GM12892 (cell line): ENCODE measurements around the gene PDE4B.

Source experiments
- DNase-seq: peaks from one replicate; pipeline ENCODE4 v3.0.0; 2011; ENCODE audit not compliant: insufficient read length
- FAIRE-seq: peaks from 2 replicates; lab custom pipeline; 2011; peaks lifted over from hg19 to GRCh38; lab: Jason Lieb, UNC
- POLR2A ChIP-seq: IDR thresholded peaks from 2 replicates; pipeline ENCODE4 v1.6.1; 2011; ENCODE audit warnings: low read depth, low read length, control low read depth
- POLR2AphosphoS5 ChIP-seq: IDR thresholded peaks from 2 replicates; pipeline ENCODE4 v1.6.1; 2011; ENCODE audit warnings: low read depth, low read length, control low read depth
- TAF1 ChIP-seq: IDR thresholded peaks from 2 replicates; pipeline ENCODE4 v1.6.1; 2011; ENCODE audit warnings: low read depth, mild to moderate bottlenecking, control low read depth, low read length, borderline replicate concordance

The PDE4B gene

DNA sequence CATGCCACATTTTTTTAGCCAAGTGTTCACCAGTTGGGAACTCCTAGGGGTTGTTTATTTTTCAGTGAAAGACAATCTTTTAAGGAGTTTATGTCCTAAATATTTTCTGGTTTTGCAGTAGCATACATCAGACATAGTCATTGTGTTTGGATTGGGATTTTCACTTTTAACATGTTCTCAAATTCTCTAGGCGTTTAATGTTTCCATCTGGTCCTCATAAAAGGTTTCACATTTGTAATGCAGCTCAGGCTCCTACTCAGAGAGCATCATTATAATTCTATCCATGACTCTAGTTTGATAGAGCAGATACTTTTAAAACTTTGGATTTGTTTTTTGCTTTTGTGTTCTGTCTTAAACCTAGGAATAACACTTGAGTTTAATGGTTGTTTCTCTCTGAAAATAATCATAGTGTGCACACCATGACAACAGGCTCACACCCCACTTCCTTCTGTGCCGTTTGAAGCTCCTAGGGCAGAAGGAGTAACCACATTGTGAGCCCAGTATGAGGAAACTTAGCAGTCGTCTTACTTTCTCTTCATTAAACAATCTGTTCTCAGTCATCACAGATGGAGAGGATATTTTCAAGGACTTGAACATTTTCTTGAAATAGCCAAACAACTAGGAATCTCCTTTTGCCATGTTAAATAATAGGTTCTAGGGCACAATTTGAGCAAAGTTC, 219.6 kb downstream of the PDE4B start:
- FAIRE-seq (no peak), DNase-seq (no peak)
- TF ChIP-seq POLR2AphosphoS5 (no peak), POLR2A (no peak)

GRCh38 chr1:66013371-66013770, 220.7 kb downstream of the PDE4B start:
- TF ChIP-seq POLR2AphosphoS5 (no peak), TAF1 (no peak), POLR2A (no peak)
- no peak for FAIRE-seq
- no peak for DNase-seq

DNA sequence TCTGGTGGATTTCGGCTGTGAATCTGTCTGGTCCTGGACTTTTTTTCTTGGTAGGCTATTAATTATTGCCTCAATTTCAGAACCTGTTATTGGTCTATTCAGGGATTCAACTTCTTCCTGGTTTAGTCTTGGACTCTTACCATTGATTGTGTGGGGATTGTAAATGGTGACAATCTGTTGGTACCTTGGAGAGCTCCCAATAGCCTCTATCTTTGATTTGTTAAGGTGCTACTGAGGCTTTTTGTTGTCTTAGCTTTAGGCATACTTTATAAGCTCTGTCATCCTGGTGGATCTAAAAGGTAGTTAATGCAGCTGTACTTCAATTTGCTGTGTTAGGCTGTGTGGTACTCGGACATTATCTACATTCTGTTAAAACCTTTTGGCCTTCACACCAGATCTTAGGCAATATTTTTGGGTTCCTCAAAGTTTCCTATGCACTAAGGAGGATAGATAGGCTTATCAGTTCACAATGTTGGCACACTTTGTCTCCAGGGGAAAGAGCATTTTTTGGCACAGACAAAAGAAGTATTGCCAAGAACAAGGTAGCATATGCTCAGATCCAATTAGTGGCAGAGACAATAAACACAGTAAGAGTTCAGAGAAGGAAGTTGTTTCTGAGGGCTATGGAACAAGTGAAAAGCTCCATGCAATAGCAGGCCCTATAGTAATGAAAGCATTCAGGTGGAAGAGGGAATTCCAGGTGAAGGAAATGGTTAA, 230.4 kb downstream of the PDE4B start:
- FAIRE-seq (no peak), DNase-seq (no peak)
- TF ChIP-seq POLR2AphosphoS5 (no peak), POLR2A (no peak), TAF1 (no peak)

- no peak for FAIRE-seq
- TF ChIP-seq POLR2AphosphoS5 (no peak), TAF1 (no peak), POLR2A (no peak)
Observed at GRCh38 chr1:66025188-66025587, 232.5 kb downstream of the PDE4B start.

GRCh38 chr1:66028035-66028434, 235.3 kb downstream of the PDE4B start:
- DNase-seq = no peak
- no peak for FAIRE-seq
- TF ChIP-seq TAF1 (no peak), POLR2A (no peak), POLR2AphosphoS5 (no peak)

More at GRCh38 chr1:66025188-66025587, 232.5 kb downstream of the PDE4B start:
- no peak for DNase-seq

GRCh38 chr1:66033781-66034180, 241.1 kb downstream of the PDE4B start:
- DNase-seq (no peak), FAIRE-seq (no peak)
- no peak for TF ChIP-seq TAF1
- no peak for TF ChIP-seq POLR2A
- TF ChIP-seq POLR2AphosphoS5 = no peak

GRCh38 chr1:66035616-66036245, 243.0 kb downstream of the PDE4B start:
- FAIRE-seq = no peak
- no peak for DNase-seq
- no peak for TF ChIP-seq TAF1
- no peak for TF ChIP-seq POLR2AphosphoS5
- TF ChIP-seq POLR2A = no peak

- no peak for TF ChIP-seq POLR2A
- TF ChIP-seq TAF1 = no peak
- TF ChIP-seq POLR2AphosphoS5 = no peak
- FAIRE-seq (no peak), DNase-seq (no peak)
Observed at GRCh38 chr1:66041654-66042053, 249.0 kb downstream of the PDE4B start.

DNA sequence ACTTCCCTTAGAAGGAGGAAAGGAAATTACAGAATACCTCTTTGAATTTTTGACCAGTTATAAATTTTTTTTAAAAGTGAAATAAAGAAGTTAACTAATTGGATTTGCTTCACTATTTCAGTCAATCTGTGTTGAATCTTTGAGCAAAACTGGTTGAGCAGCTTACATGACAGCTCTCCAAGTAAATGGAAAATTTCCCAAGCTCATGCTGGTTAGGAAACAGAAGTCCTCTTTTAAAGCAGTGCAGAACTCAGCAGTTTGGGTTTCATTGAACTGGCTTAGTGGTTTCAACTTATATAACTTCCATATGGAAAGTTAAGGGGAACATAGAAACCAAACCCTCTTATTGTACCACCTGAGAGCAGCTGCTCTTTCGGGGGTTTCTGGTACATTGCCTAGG, 250.5 kb downstream of the PDE4B start:
- TF ChIP-seq POLR2AphosphoS5 = no peak
- TF ChIP-seq TAF1 = no peak
- TF ChIP-seq POLR2A = no peak
- FAIRE-seq = no peak
- DNase-seq = no peak

DNA sequence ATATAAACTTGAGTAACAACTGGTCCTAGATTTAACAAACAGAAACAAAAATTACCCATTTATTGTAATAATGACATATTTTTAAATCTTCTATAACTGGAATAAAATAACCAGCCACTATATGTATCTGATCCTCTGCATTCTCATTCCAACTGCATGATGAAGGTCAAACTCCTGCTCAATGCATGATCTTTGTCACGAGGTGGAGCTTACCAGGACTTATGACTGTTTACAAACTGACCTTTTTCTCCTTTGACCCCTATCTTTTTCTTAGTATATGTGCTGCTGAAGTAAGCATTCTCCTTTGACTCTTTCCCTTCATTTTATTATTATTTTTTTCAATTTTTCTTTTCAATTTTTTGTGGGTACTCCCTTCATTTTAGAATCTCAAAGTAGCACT, 252.2 kb downstream of the PDE4B start:
- DNase-seq = no peak
- TF ChIP-seq TAF1 = no peak
- TF ChIP-seq POLR2A = no peak
- TF ChIP-seq POLR2AphosphoS5 = no peak
- FAIRE-seq = no peak

DNA sequence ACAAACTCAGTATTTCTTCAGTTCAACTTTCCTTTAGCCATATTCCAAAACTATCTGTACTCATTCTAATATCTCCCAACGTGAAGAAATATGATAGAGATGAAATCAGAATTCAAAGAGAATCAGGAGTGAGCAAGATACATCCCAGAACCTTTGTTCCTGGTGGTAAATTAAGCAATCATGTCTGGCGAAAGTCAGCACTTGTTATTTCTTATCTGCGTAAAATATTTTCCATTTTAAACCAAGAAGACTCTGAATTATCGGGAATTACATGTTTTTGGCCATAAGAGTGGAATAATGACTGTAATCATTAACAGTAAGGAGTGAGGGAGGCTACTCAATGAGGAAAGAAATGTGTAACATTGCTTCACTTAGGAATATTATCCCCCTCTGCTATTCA, 253.7 kb downstream of the PDE4B start:
- no peak for FAIRE-seq
- DNase-seq = no peak
- no peak for TF ChIP-seq POLR2AphosphoS5

DNA sequence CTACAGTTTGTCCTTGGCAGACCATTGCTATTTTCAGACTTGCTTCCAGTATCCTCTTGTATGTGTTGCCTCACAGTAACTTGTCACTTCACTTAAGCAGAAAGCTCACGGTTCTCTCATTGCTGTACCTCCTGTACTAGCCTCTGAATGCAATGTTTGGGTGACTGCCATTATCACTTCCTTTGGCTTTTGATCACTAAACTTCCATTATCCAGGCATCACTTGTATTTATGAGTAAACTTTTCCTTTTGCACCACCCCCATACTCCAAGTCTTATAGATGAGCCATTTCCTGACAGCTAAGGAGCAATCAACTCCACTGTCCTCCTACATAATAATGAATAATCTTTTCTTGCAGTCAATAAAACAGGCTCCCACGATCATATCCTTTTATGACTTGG, 255.3 kb downstream of the PDE4B start:
- DNase-seq (no peak), FAIRE-seq (no peak)
- TF ChIP-seq POLR2AphosphoS5 = no peak
- no peak for TF ChIP-seq TAF1
- TF ChIP-seq POLR2A = no peak
